GM21786 (cell line): Measurements from ENCODE around the gene KIAA1671.

Source experiments
- ATAC-seq: cut with Tn5 transposase; IDR thresholded peaks from one replicate; pipeline ENCODE4 v1.9.1; 2021; ENCODE audit not compliant: unreplicated experiment

Gene KIAA1671

GRCh38 chr22:25137577-25138525 is 185.3 kb downstream of the KIAA1671 start:
- ATAC-seq, result no peak

GRCh38 chr22:25139062-25139461 is 186.5 kb downstream of the KIAA1671 start:
- no peak for ATAC-seq

- ATAC-seq, result no peak
Measured at GRCh38 chr22:25142102-25142501, 189.6 kb downstream of the KIAA1671 start.

DNA sequence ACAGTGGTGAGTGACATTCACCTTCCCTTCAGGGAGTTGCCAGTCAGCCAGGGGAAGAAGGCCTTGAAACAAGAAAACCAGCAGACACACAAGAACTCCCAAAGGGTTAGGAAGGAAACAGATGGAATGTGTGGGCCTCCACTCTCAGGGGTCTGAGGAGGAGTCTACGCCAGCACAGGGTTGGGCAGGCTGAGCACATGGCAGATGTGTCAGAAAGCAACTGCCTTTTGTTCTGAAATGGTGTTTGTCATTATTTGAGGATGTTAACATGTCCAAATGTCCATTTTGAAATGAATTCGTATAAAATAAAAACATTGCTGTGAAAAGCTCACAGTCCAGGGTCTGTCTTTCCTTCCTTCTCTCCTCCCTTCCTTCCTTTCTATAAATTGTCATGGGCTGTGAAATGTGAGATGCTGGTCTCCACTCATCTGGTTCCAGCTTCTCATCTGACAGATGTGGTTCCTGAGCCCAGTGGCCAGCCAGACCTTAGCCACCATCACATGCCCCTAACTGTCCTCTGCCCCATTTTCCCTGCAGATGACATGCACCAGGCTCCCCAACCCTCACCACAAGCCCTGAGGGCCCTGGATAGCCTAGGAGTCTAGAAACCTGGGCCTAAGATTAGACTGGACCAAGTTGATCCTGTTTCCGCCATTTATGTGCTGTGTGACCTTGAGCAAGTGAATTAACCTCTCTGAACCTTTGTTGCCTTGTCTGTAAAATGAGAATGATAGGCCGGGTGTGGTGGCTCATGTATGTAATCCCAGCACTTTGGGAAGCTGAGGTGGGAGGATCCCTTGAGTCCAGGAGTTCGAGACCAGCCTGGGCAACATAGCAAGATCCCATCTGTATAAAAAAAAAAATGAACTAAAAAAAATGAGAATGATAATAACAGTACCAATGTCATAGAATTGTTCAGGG is 190.9 kb downstream of the KIAA1671 start:
- ATAC-seq, result no peak

GRCh38 chr22:25144522-25144921 is 192.0 kb downstream of the KIAA1671 start:
- no peak for ATAC-seq

GRCh38 chr22:25146307-25146706 is 193.8 kb downstream of the KIAA1671 start:
- no peak for ATAC-seq

- no peak for ATAC-seq
Measured at GRCh38 chr22:25146906-25147641, 194.6 kb downstream of the KIAA1671 start.

DNA sequence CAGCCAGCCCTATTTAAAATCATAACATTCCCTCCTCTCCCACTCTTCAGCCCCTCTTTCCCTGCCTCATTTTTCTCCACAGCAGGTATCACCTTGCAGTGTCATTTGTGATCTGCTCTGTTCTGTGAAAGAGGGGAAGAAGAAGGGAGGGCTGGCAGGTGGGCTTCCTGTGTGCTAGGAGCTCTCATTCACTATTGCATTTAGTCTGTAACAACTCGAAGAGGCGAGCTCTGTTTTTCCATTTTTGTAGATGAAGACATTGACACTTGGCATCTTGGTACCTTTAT is 195.1 kb downstream of the KIAA1671 start:
- ATAC-seq, result no peak

DNA sequence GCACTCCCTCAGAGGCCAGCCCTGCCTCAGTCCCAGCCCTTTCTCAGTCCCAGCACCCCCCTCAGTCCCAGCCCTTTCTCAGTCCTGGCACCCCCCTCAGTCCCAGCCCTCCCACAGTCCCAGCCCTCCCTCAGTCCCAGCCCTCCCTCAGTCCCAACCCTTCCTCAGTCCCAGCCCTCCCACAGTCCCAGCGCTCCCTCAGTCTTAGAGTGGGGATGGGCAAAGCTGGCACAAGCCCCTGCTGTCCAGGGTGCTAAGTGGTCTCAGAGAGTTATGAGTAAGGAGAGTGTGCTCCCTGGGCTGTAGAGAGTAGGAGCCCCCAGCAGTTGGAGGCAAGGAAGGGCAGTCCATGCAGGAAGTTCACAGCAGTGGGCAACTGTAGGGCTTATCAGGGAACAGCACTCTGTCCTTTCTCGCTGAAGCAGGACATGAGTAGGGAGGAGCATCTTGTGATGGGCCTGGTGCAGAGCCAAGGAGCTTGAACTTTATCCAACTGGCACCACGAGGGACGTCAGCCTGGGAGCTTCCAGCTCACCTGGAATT is 195.7 kb downstream of the KIAA1671 start:
- ATAC-seq, result no peak

DNA sequence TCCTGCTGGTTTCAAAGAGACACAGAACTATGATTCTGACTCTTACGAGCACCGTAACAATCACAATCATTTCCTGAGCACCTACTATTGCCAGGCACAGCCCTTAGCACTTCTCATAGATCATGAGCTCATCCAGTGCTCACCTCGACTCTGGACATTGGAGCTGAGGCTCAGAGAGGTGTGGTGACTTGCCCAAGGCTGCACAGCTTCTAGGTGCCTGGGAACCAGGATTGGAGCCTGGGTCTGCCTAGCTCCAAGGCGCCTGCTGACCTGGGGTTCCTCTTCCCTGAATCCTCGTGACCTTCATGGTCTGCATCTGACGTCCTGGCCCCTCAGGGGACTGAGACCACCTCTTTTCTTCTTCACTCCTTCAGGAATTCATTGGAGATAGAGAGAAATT is 196.5 kb downstream of the KIAA1671 start:
- ATAC-seq, result no peak

DNA sequence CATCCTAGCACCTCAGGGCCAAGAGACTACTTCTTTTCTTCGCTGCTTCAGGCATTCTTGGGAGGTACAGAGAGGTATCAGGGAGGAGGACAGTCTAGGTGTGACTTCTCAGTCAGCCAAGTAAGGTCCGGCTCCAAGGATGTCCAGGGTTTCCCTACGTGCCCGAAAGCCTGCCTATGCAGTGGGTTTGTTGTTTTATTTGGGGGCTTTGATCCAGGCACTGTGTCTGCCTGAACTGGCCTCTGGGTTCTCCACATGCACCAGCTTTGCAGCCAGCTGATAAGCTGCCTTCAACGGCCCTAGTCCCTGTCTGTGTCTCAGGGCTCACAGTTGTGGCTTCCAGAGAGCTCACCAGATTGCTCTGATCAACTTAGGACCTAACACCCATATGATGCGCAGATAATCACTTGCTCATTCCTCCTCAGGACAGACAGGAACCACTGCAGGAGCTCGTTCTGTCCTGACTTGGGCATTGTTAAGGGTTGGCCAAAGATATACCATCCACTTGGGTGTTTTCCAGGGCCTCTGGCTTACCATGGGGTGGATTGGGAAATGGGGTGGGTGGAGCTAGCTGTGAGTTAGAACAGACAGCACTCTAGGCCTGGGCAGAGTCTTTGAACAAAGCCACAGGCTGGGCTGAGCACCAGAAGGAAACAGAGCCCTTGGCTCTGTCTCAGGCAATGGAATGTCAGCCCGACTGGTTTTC is 201.6 kb downstream of the KIAA1671 start:
- no peak for ATAC-seq

DNA sequence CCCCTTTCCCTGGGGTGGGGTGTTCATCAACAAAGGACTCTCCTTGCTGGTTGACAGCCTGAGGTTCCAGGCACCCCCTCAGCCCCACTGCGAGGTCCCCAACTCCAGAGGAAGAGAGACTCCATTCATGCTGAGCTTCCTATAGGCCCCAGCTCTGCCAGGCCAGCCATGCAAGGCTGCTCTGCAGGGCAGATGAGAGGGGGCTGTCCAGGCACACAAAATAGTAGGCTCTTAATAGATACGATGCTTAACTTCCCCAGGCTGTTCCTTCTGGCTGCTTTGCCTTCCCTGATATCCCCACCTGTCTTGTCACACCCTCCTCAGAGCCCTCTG is 202.1 kb downstream of the KIAA1671 start:
- ATAC-seq, result no peak

GRCh38 chr22:25156736-25157135 is 204.2 kb downstream of the KIAA1671 start:
- no peak for ATAC-seq

DNA sequence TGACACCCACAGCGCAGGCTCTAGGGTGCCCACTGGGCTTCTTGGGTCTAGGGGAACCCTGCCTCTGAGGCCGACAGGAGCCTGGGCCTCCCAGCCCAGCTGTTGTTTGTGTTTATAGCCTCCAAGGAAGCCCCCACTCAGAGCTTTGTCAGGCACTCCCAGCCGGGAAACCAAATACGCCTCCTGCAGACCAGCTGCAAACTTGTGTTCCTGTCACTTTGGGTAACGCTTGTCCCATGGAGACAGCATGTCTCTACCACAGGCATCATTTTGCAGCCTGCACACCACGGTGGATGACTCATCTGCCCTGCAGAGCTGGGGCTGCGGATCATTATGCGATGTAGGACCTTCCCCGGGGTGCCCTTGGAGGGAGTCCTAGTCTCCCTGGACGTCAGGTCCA is 206.5 kb downstream of the KIAA1671 start:
- no peak for ATAC-seq

DNA sequence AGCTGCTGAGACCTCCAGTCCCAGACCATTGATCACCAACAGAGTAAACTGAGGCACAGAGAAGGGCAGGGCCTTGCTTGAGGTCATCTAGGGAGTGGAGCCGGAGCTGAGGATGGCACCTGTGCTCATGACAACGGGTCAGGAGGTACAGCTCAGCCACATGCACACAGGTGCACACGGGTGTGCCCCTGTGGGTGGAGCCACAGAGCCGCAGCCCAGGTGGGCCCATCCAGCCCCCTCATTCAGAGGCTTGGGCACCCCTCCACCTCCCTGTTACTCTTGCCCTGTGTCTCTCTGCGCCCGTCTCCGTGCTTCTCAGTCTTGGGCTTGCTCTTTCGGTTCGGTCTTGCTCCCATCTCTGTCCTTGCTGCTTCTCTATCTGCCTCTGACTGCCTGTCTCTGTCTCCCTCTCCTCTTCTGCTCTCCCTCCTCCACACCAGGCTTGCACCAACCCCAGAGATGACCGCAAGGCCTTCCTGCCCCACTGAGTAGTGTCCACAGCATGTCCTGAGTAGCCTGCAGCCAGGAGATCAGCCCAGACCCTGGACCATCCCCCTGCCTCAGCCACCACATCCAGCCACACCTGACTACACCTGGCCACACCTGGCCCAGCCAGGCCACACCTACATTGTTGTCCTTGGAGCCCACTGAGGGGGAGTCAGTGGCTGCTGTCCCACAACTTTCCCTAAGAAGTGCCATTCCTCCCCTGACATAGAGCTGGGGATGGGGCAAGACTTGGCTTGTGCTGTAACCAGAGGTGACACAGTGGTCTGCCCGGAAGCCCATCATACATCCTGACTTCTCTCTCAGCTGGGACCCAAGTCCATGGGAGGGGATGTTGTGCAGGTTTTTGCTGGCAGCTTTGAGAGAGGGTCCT is 207.8 kb downstream of the KIAA1671 start:
- no peak for ATAC-seq

GRCh38 chr22:25161017-25161915 is 208.8 kb downstream of the KIAA1671 start:
- no peak for ATAC-seq

DNA sequence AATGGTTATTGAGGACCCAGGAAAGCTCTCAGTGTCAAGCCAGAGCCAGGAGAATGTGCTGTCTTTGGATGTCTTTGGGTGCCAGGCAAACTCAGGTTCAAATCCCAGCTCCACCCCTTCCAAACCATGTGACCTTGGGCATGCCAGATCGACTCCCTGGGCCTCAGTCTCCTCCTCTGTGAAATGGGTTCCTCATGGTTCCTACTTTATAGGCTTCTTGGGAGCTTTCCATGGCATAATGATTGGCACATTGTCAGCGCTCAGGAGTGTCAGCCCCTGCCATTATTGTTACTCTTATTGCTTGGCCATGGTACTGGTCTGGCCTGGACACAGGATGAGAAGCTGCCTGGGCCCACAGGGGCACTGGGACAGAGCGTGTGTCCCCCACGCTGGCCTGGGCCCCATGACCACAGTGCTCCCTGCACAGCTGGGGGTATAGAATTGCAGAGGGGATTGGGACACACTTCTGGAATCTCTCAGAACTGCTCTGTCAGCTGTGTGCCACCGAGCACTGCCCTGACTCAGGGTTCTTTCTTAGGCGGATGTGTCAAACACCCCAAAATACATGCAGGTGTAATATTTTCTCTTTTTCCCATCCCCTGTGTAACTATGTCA is 209.5 kb downstream of the KIAA1671 start:
- no peak for ATAC-seq

- ATAC-seq, result no peak
Measured at GRCh38 chr22:25162561-25162960, 210.0 kb downstream of the KIAA1671 start.
